Neutrophil (primary cell): ENCODE data around the gene VPS33A.
A peak's percentile ranks its signal among the peaks of the same experiment; 100 is the strongest.

Experiments used
- H3K27ac ChIP-seq: fragments of 200-600 bp; sonication (generic); 2 replicates; pipeline ENCODE4 v1.5.1; 2016; ENCODE audit warnings: mild to moderate bottlenecking, moderate library complexity
- H3K27me3 ChIP-seq: fragments of 200-600 bp; sonication (generic); 2 replicates; pipeline ENCODE4 v1.6.0; 2016; ENCODE audit warnings: mild to moderate bottlenecking
- H3K36me3 ChIP-seq: fragments of 200-600 bp; sonication (generic); 2 replicates; pipeline ENCODE4 v1.5.1; 2017
- H3K4me1 ChIP-seq, 2 experiments: fragments of 200-600 bp in 1 of 2; sonication (generic) in 1 of 2; 1 replicate in 1 of 2; 2 replicates in 1 of 2; pipeline versions ENCODE4 v1.5.1 to v1.6.1; 2013 to 2016; ENCODE audit warnings: low read depth in 1 of 2, low read length in 1 of 2, mild to moderate bottlenecking in 1 of 2, moderate library complexity in 1 of 2; ENCODE audit not compliant: control insufficient read depth in 1 of 2, insufficient read depth in 1 of 2
- H3K4me3 ChIP-seq, 2 experiments: fragments of 200-600 bp in 1 of 2; sonication (generic) in 1 of 2; 1 replicate in 1 of 2; 2 replicates in 1 of 2; pipeline ENCODE4 v1.5.1; 2013 to 2016; ENCODE audit warnings: low read depth in 1 of 2, low read length in 1 of 2, mild to moderate bottlenecking in 1 of 2, moderate library complexity in 1 of 2
- H3K9me3 ChIP-seq: fragments of 200-600 bp; sonication (generic); 2 replicates; pipeline ENCODE4 v1.5.1; 2016
- TF ChIP-seq, protein P1 (sequence below): fragments of 200-600 bp; sonication (generic); IDR thresholded peaks from 2 replicates; pipeline ENCODE4 v1.5.1; 2016; ENCODE audit warnings: antibody characterized with exemption

The VPS33A gene

GRCh38 chr12:122207391-122207790 is 58.9 kb downstream of the VPS33A start:
- Histone ChIP-seq H3K27ac (no peak overlapping the region), H3K27me3 (peaks cover 44% of the 10 kb centered on the region), H3K9me3 (no peaks in the 10 kb centered on the region), H3K4me1 (peaks cover 6 to 17% of the 10 kb centered on the region in 2 experiments), H3K4me3 (no peak overlapping the region), H3K36me3 (peaks cover 59% of the 10 kb centered on the region)
- TF ChIP-seq, protein P1, sequence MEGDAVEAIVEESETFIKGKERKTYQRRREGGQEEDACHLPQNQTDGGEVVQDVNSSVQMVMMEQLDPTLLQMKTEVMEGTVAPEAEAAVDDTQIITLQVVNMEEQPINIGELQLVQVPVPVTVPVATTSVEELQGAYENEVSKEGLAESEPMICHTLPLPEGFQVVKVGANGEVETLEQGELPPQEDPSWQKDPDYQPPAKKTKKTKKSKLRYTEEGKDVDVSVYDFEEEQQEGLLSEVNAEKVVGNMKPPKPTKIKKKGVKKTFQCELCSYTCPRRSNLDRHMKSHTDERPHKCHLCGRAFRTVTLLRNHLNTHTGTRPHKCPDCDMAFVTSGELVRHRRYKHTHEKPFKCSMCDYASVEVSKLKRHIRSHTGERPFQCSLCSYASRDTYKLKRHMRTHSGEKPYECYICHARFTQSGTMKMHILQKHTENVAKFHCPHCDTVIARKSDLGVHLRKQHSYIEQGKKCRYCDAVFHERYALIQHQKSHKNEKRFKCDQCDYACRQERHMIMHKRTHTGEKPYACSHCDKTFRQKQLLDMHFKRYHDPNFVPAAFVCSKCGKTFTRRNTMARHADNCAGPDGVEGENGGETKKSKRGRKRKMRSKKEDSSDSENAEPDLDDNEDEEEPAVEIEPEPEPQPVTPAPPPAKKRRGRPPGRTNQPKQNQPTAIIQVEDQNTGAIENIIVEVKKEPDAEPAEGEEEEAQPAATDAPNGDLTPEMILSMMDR: no peak

DNA sequence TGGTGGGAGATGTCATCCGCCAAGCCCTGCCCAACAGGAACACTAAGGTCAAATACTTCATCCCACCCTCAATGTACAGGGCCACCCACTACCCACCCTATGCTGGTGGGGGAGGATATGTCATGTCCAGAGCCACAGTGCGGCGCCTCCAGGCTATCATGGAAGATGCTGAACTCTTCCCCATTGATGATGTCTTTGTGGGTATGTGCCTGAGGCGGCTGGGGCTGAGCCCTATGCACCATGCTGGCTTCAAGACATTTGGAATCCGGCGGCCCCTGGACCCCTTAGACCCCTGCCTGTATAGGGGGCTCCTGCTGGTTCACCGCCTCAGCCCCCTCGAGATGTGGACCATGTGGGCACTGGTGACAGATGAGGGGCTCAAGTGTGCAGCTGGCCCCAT is 59.3 kb downstream of the VPS33A start:
- peaks cover 48% of the 10 kb centered on the region for H3K27me3 ChIP-seq
- H3K36me3 ChIP-seq: peaks cover 55% of the 10 kb centered on the region
- no peaks in the 10 kb centered on the region for H3K9me3 ChIP-seq
- no peak overlapping the region for H3K27ac ChIP-seq
- no peak overlapping the region for H3K4me3 ChIP-seq
- peaks cover 6 to 17% of the 10 kb centered on the region in 2 experiments for H3K4me1 ChIP-seq
- TF ChIP-seq, protein P1: no peak

DNA sequence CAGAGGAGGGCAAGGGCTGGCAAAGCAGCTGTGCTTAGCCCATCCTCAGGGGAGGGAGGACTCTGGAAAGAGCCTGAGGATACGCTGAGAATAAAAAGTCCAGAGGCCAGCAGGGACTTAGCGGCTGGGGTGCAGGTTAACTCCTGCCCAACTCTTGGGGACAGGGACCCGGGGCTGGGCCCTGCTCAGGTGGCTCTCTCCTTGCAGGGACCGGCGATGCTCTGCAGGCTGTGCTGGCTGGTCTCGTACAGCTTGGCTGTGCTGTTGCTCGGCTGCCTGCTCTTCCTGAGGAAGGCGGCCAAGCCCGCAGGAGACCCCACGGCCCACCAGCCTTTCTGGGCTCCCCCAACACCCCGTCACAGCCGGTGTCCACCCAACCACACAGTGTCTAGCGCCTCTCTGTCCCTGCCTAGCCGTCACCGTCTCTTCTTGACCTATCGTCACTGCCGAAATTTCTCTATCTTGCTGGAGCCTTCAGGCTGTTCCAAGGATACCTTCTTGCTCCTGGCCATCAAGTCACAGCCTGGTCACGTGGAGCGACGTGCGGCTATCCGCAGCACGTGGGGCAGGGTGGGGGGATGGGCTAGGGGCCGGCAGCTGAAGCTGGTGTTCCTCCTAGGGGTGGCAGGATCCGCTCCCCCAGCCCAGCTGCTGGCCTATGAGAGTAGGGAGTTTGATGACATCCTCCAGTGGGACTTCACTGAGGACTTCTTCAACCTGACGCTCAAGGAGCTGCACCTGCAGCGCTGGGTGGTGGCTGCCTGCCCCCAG is 60.0 kb downstream of the VPS33A start:
- TF ChIP-seq, protein P1: no peak
- H3K4me3 ChIP-seq: no peak overlapping the region
- no peak overlapping the region for H3K27ac ChIP-seq

GRCh38 chr12:122205053-122205925 is 61.0 kb downstream of the VPS33A start:
- Histone ChIP-seq H3K27me3 (peaks cover 65% of the 10 kb centered on the region), H3K36me3 (peaks cover 39% of the 10 kb centered on the region), H3K4me3 (no peak overlapping the region), H3K27ac (no peak overlapping the region), H3K4me1 (peaks cover 6 to 17% of the 10 kb centered on the region in 2 experiments), H3K9me3 (no peaks in the 10 kb centered on the region)
- TF ChIP-seq, protein P1: no peak

More for the DNA sequence above, 60.0 kb downstream of the VPS33A start:
- no peaks in the 10 kb centered on the region for H3K9me3 ChIP-seq
- peaks cover 48% of the 10 kb centered on the region for H3K36me3 ChIP-seq
- peaks cover 6 to 17% of the 10 kb centered on the region in 2 experiments for H3K4me1 ChIP-seq
- H3K27me3 ChIP-seq: peaks cover 55% of the 10 kb centered on the region

DNA sequence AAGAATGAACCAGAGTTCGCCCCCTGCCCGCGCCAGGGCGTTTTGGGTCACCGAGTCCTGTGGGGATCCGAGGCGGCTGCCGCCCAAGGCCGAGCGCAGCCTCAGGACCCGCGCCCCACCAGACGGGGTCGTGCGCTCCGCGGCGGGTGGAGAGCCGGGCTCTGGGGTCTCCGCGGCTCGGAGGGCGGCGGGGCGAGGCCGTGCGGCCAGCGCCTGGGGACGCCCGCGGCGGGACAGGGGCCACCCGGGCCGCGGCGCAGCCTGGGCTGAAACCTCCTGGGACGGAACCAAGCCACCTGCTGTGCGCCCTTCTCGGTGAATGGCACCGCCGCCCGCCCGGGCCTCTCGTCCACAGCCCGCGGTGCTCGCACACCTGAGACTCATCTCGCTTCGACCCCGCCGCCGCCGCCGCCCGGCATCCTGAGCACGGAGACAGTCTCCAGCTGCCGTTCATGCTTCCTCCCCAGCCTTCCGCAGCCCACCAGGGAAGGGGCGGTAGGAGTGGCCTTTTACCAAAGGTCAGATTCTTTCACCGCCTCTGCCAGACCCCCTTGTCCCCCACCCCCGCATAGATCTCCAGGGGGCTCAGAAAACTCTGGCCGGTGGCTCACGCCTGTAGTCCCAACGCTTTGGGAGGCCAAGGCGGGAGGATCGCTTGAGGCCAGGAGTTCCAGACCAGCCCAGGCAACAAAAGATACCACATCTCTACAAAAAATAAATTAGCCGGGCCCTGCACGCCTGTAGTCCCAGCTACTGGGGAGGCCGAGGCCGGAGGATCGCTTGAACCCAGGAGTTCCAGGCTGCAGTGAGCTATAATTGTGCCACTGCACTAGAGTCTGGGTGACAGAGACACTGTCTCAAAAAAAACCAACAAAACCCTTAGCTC is 61.9 kb downstream of the VPS33A start:
- Histone ChIP-seq H3K27me3 (peaks cover 74% of the 10 kb centered on the region), H3K27ac (no peak overlapping the region), H3K9me3 (no peaks in the 10 kb centered on the region), H3K36me3 (peaks cover 32% of the 10 kb centered on the region), H3K4me3 (peak overlapping the region in 1 of 2 experiments; percentile 64), H3K4me1 (peaks cover 6 to 17% of the 10 kb centered on the region in 2 experiments)
- TF ChIP-seq, protein P1: no peak
